Choroid plexus epithelial cell (primary cell): Measurements from ENCODE around the gene SBK2.

Experiments
- DNase-seq: peaks from one replicate; pipeline ENCODE4 v3.0.0-alpha.2; 2010; ENCODE audit warnings: low read depth
- H3K4me3 ChIP-seq: 2 replicates; pipeline ENCODE4 v1.5.1; 2011; ENCODE audit warnings: low read depth, mild to moderate bottlenecking, control low read depth, low read length, moderate library complexity
- TF ChIP-seq, protein P1 (sequence below): conservative IDR thresholded peaks from 2 replicates; pipeline ENCODE4 v1.5.1; 2011; ENCODE audit warnings: low read depth, mild to moderate bottlenecking, control low read depth, inconsistent platforms, low read length, moderate library complexity

Gene SBK2

DNA sequence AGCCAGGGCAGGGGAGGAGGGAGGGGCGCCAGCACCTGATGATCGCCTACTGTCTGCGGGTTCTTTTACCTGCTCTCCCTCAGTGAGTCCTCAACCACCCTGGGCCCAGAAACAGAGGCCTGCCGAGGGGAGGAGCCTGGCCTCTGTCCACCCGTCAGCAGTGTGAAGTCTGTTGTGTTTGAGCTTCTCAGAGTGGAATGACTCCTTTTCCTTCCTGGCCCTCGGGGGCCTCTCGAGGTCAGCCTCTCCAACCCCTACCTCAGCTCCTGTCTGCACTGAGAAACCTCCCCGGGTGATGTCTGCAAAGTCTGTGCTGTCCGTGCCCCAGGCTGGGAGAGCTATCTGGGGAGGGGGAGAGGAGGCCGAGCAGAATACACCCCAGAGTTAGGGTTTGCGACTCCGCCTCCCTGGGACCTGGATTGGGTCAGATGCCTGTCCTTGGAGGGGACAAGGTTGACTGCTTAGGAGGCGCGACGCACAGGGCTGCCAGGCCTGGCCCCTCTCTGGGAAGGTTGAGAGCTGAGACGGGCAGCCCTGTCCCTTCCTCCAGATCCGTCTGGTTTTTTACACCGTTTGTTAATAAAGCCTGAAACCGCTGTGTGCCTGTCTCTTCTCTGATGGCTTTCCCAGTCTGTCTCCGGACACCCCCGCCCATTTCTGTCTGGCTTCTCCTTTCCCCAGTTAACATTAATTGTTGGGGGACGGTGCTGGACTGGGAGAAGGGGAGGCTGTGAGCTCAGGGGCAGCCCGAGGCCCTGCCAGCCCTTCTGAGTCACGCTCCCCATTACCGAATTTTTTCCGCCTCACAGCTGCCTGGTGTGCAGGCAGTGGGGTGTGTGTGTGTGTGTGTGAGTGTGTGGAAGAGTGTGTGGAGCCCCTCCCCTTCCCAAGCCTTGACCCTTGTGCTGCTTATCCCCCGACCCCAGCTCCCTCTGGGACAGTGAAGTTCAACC is 49.7 kb downstream of the SBK2 start:
- peak overlapping the region; percentile 34 for H3K4me3 ChIP-seq
- TF ChIP-seq, protein P1, sequence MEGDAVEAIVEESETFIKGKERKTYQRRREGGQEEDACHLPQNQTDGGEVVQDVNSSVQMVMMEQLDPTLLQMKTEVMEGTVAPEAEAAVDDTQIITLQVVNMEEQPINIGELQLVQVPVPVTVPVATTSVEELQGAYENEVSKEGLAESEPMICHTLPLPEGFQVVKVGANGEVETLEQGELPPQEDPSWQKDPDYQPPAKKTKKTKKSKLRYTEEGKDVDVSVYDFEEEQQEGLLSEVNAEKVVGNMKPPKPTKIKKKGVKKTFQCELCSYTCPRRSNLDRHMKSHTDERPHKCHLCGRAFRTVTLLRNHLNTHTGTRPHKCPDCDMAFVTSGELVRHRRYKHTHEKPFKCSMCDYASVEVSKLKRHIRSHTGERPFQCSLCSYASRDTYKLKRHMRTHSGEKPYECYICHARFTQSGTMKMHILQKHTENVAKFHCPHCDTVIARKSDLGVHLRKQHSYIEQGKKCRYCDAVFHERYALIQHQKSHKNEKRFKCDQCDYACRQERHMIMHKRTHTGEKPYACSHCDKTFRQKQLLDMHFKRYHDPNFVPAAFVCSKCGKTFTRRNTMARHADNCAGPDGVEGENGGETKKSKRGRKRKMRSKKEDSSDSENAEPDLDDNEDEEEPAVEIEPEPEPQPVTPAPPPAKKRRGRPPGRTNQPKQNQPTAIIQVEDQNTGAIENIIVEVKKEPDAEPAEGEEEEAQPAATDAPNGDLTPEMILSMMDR, result no peak
- peak; percentile 96 for DNase-seq

DNA sequence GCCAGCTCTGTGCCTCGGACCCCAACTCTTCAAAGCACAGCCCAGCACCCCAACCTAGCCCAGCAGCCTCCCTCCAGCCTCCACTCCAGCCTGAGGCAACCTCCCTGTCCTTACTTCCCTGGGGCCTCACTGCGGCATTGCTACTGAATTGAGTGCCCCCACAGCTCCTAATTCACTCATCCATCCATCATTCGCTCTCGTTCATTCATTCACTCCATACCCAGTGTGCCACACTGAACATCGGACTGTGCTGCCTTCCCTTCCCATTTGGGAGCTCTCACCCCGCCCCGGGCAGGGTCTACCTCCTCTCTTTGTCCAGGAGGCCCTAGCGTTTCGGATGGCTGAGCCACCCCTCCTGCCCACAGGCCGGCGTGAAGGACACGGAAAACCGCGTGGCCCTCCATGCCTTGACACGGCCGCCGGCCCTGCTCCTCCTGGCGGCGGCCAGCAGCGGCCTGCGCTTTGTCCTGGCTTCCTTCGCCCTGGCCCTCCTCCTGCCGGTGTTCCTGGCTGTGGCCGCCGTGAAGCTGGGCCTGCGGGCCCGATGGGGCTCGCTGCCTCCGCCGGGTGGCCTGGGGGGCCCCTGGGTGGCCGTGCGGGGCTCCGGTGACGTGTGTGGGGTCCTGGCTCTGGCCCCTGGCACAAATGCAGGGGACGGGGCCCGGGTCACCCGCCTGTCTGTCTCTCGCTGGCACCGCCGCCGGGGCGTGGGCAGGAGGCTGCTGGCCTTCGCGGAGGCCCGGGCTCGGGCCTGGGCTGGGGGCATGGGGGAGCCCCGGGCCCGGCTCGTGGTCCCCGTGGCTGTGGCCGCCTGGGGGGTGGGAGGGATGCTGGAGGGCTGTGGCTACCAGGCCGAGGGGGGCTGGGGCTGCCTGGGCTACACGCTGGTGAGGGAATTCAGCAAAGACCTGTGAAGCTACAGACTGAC is 50.6 kb downstream of the SBK2 start:
- peak overlapping the region; percentile 82 for H3K4me3 ChIP-seq
- TF ChIP-seq, protein P1, result no peak
- no peak for DNase-seq

DNA sequence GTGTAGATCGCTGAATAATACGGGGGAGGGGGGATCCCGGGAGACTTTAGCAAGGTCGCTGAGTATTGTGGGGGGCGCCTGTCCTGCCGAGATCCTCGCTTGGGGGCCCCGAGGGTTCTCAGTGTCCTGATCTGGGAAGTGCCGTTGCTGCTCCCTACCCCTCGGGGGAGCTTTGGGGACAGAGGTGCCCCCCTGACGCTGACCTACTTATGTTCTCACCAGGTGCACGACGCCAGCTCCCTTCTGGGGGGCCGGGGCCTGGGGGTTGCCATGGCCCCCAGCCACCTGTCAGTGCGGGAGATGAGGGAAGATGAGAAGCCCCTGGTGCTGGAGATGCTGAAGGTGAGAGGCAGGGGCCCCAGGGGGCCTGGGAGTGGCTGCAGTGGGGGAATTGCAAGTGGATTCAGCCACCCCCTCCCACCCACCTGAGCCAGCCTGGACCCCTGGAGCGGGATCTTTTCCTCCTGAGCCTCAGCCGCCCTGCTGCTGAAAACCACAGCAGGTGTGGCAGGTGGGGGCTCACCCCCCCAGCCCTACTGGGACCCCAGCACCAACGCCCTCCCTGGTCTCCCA is 51.4 kb downstream of the SBK2 start:
- peak overlapping the region; percentile 82 for H3K4me3 ChIP-seq
- TF ChIP-seq, protein P1, result no peak
- no peak for DNase-seq

DNA sequence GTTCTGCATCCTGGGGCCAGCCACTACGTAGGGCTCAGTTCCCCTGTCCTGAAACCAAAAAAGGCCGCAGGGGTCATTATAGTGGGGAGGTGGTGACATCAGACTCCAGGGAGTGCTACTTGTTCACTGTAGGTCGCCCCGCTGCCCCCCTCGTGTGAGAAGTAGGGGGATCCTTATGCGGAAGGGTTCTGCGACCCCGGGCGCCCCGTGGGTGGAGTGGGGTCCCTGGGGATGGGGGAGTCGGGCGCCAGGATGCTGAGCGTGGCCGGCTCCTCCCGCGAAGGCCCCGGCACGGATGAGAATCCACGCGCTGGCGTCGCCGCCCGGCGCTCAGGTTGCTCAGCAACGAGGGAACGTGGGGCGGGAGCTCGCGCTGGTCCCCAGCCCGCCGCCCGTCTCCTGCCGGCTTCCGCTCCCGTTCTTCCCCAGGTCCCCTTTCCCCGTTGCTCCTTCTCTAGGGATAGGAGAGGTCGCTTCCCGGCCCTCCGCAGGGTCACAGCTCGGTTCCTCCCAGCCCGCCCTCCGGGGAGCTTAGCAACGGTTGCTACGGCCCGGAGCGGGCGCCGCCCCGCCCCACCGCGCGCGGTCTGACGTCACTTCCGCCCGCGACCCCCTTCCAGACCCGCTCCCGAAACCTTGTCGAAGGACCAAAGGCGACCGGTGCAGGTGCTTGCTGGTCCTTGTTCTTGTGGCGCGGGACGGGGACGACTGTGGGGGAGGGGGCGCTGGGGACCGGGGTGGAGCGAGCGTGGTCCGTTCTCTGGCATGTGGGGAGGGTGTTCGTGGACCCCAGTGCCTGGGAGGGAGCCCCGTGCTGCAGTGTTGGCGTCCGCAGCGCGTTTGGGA is 52.1 kb downstream of the SBK2 start, which contains the start of gene NAT14:
TSS of gene NAT14 (plus strand) at position 596 of the 846 bp plus-strand sequence. CDS start 521 bp downstream, outside the sequence.
- peak within 1 kb of the TSS; percentile 82 for H3K4me3 ChIP-seq
- TF ChIP-seq, protein P1, result no peak
- DNase-seq, result peak; percentile 48

DNA sequence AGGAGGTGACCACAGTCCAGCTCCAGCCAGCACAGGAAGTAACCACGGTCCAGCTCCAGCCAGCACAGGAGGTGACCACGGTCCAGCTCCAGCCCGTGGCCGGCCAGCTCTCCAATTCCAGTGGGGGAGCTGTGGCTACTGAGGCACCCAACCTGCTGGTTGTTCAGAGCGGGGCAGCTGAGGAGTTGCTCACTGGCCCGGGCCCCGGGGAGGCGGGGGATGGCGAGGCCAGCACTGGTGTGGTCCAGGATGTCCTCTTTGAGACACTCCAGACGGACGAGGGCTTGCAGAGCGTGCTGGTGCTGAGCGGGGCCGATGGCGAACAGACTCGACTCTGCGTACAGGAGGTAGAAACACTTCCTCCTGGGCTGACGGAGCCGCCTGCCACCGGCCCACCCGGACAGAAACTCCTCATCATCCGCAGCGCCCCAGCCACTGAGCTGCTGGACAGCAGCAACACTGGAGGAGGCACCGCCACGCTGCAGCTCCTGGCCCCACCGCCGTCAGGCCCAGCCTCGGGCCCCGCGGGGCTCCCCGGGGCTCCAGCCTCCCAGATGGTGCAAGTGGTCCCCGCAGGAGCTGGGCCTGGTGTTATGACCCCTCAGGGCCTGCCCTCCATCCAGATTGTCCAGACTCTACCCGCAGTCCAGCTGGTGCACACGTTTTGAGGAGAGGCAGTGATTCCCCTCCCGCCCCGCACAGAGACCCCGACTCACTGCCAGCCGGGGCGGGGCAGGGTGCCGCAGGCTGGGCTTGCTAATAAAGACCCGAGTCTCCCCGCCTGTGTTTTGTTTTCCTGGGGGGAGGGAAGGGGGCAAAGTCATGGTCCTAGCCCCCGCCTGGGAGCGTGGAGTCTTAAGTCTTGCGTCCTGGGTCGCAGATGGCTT is 53.0 kb downstream of the SBK2 start:
- no peak overlapping the region for H3K4me3 ChIP-seq
- no peak for DNase-seq
- TF ChIP-seq, protein P1, result no peak
